GM18511 (cell line): ENCODE measurements around the gene ICOS.
A peak's percentile ranks its signal among the peaks of the same experiment; 100 is the strongest.
"Not testable (repeated sequence)": the region's sequence is repeated elsewhere in the genome, so short reads cannot be mapped to it uniquely, and the experiment has no call there.

Experiments used
- ATAC-seq: cut with Tn5 transposase; IDR thresholded peaks from one replicate; pipeline ENCODE4 v1.9.1; 2021; ENCODE audit warnings: mild to moderate bottlenecking, moderate library complexity; ENCODE audit not compliant: unreplicated experiment

ICOS gene

DNA sequence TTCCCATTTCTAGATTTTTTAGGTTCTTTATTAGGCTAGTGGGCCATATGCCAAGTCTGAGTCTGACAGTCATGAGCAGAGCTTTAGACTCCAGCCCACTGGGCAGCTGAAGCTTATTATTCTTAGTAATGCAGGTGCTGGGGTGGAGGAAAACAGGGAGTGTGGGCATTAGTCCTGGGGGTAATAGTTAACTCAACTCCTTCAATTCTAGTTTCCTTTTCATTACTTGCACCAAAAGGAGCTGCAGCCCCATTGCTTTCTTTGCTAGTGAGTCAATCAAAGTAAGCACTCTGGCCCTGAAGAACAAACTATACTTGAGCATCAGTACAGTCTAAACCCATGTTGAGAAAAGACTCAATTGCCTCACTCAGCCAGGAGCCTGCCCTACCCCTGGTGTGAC lies 35.5 kb downstream of the ICOS start:
- ATAC-seq: peak; percentile 82

GRCh38 chr2:203973000-203973399 lies 36.4 kb downstream of the ICOS start:
- peak; percentile 71 for ATAC-seq

GRCh38 chr2:203973676-203974075 lies 37.1 kb downstream of the ICOS start:
- peak; percentile 45 for ATAC-seq

GRCh38 chr2:203975912-203976311 lies 39.3 kb downstream of the ICOS start:
- no peak for ATAC-seq

DNA sequence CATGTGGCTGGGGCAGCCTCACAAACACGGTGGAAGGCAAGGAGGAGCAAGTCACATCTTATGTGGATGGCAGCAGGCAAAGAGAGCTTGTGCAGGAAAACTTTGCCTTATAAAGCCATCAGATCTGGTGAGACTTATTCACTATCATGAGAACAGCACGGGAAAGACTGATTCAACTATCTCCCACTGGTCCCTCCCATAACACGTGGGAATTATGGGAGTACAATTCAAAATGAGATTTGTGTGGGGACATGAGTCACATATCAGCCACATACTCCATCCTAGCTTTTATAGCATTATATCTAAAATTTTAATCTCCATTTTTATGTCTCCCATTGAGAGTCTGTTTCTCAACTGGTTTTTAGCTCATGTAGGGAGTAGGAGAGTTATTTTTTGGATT lies 45.7 kb downstream of the ICOS start:
- no peak for ATAC-seq

- ATAC-seq: no peak
These were observed 46.6 kb downstream of the ICOS start for GRCh38 chr2:203983064-203983715.

- not testable (repeated sequence) for ATAC-seq
These were observed 49.4 kb downstream of the ICOS start for GRCh38 chr2:203985978-203986377.

DNA sequence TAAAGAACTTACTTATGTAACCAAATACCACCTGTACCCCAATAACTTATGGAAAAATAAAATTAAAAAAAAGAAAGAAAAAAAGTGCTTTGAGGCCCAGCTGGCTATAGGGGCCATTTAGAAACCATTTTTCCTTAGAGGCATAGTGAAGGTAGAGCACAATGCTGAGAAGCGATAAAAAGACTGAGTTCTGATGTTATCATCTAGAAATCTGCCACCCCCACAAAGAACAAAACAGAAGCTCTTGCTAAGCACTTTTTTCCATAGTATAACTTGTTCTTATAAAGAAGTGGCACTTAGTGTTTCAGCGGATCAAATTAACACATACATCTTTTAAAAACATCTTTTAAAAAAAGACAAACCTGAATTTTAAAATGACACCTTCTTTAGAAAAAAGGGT lies 51.4 kb downstream of the ICOS start:
- no peak for ATAC-seq

DNA sequence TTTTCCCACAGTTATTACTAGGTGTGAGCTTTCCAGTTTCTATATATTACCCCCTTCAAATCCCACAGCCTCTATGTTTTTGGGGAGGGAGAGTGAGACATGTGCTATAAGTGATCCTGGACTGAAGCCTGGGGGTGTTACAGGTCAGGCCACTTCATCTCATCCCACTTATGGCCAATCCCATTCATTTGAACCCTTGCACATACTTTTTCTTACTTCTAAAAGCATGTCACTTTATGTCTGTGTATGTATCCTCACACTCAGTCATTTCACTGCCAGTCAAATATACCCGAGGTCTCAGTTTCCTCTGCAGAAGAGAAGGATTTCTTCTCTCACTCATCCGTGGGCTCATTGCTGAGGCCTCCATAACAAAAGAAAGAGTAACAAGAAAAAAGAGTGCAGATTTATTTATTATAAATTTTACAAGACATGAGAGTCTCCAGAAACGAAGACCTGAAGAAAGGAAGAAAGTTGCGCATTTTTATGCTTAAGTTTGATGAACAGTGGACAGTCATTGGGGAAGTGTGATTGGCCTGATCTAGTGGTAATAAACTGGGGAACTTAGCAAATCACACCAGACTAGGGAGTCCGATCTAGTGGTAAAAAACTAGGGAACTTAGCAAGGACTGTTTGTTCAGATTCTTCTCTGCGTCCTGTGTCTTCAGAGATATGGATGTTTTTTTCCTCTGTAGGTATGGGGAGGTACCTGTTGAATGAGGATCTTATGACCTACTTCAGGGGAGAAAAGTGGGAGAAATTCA lies 52.1 kb downstream of the ICOS start:
- no peak for ATAC-seq

- ATAC-seq: no peak
These were observed 53.0 kb downstream of the ICOS start for GRCh38 chr2:203989521-203989920.

- ATAC-seq: no peak
These were observed 55.9 kb downstream of the ICOS start for GRCh38 chr2:203992509-203992908.

DNA sequence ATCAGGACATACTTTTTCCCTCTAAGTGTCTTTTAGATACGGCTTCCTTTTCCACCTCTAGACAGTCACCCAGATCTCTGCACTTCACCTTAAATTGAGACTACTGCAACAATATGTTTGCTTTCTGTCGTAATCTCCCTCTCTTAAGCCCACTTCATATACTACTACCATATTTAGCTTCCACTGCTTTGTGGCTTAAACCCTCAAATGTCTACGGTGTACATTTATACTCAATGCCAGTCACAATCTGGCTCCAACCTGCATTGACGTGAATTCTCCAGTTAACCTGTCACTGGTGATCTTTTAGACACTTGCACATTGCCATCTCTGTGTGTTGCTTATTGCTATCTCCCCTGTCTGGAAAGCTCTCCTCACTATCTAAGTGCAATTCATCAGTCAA lies 56.4 kb downstream of the ICOS start:
- no peak for ATAC-seq

- no peak for ATAC-seq
These were observed 57.0 kb downstream of the ICOS start for GRCh38 chr2:203993560-203993959.

DNA sequence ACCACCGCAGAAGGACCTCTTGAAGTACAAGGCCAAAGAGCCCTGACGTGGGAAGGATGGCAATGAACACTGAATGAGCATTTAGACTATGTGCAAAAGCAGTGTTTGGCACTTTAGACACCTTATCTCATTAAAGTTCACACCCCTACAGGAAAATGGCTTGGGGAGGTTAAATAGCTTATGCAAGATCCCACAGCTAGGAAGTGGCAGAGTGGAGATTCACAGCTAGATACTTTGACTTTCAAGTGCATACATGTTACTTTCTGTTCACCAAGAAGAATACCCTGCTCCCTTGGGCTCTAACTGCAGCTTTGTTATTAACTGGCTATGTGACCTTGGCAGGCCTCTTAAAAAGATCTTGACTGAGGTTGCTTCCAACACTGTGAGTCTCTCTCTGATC lies 58.2 kb downstream of the ICOS start:
- peak; percentile 42 for ATAC-seq

DNA sequence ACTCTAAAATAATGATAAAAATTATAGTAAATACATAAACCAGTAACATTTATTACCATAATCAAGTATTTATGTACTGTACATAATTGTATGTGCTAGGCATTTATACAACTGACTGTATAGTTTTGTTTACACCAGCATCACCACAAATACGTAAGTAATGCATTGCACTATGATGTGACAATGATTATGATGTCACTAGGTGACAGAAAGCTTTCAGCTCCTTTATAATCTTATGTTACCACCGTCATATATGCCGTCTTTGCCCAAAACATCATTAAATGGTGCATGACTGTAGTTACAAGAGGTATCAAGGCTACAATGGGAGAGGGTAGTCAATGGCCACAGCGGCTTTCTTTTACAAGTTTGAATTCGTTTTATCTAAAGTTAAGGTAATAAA lies 60.1 kb downstream of the ICOS start:
- no peak for ATAC-seq

GRCh38 chr2:203997481-203997880 lies 60.9 kb downstream of the ICOS start:
- peak; percentile 75 for ATAC-seq

DNA sequence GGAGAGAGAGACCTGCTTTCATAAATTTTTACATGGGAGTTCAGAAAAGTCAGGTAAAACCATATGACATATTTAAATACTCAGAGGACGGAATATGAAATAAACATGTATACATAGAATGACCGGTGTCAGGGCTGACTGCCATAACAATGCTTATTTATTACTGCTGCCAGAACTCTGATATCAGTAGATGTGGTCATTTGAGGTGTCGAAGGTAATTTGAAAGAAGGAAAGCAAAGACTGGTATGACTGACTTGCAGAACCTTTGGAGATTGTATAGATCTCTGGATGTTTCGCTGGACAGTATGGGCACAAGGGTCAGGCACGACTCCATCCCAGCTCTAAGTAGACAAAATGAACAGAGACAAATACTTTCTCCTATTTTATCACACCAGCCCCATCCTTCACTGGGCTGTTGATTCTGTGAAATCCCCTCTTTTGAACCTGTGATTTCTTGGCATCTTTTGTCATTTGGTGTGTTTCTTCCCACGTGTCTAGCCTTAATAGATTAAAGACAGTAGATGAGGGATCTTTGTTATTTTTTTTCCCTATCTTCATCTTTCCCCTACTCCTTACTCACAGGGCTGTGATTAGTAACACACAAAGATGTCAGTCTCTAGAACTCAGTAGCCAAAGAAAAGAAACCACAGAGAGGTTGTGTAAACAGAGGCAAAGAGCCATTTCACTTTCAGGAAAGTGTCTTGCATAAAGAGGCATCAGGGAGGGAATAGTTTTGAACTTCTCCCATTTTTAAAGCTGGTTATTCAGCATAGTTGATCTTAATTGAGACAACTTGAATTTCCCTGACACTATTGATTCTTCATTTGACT lies 61.6 kb downstream of the ICOS start:
- peak; percentile 36 for ATAC-seq

DNA sequence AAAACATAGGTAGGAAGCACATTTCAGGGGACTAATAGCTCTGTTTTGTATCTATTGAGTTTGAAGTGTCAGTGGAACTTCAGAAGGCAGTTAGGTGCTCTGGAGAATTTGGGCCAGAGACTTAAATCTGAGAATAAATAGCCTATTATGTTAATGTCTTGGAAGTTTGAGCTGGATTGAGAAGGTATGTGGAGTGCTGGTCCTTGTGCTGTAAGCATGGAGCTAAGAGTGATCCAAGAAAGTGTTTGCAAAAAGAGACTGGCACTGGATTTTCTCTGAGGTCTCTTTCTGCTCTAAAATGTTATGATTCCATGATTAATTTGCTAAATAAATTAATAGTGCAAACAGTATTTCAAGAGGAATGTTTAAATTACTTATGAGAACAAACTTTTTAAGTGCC lies 63.3 kb downstream of the ICOS start:
- no peak for ATAC-seq

DNA sequence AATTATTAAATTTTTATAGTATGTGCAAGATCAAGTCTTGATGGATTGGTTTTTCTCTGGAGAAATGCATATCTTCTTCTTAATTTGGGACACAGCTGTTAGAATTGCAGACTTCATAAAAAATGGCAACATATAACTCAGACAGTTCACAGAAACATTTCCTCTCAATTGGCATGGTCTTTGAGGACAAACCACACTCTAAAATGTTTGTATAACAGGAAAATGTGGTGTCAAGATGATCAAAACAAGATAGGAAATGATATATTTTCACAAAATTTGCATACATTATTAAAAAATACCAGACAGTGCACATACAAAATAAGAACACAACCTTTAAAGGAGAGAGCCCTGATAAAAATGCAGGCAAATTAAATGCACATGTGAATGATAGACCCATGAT lies 63.9 kb downstream of the ICOS start:
- ATAC-seq: no peak

- no peak for ATAC-seq
These were observed 66.9 kb downstream of the ICOS start for GRCh38 chr2:204003276-204003990.

DNA sequence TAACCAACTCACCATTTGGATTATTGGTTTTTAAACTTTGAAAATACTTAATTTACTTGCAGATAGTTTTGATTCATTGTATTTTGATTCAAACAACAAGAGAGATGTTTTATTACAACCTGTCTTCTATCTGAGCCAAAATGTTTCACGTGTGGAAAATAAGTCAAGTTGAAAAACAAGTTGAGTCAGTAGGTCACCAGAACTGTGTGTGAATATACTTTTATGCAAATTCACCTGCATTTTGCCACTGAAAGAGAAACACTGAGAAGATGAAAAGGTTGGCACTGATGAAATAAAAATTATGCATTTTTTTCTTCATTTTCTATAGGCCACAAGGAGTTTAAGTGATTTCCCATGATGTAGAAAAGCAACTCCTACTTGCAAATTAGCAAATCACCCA lies 68.3 kb downstream of the ICOS start:
- ATAC-seq: no peak
